Measurements from ENCODE around the gene RIOX2.
A peak's percentile ranks its signal among the peaks of the same experiment; 100 is the strongest.

The RIOX2 gene

GRCh38 chr3:97969541-97969940 lies 2.7 kb downstream of the RIOX2 start:
- in situ Hi-C loops (cut with HindIII; ENCODE audit: low sequenced_read_pairs) = no loop called here
- no peak overlapping the region for H3K4me3 ChIP-seq (ENCODE audit: low read depth, low read length)
- no peak for TF ChIP-seq CTCF (IDR thresholded peaks at IDR 0.05; ENCODE audit: low read depth, low read length, missing control alignments)
- no peak for DNase-seq (ENCODE audit: low read depth)

- in situ Hi-C loops (cut with HindIII; ENCODE audit: low sequenced_read_pairs) = no loop called here
- DNase-seq (ENCODE audit: low read depth) = no peak
- no peak overlapping the region for H3K4me3 ChIP-seq (ENCODE audit: low read depth, low read length)
- TF ChIP-seq CTCF (IDR thresholded peaks at IDR 0.05; ENCODE audit: low read depth, low read length, missing control alignments) = no peak
Observed at GRCh38 chr3:97968376-97968775, 3.9 kb downstream of the RIOX2 start.

- no peak for DNase-seq (ENCODE audit: low read depth)
- in situ Hi-C loops (cut with HindIII; ENCODE audit: low sequenced_read_pairs) = no loop called here
- TF ChIP-seq CTCF (IDR thresholded peaks at IDR 0.05; ENCODE audit: low read depth, low read length, missing control alignments) = peak; percentile 8
- no peak overlapping the region for H3K4me3 ChIP-seq (ENCODE audit: low read depth, low read length)
Observed at GRCh38 chr3:97967966-97968365, 4.3 kb downstream of the RIOX2 start.

- no peak for TF ChIP-seq CTCF (IDR thresholded peaks at IDR 0.05; ENCODE audit: low read depth, low read length, missing control alignments)
- no peak for DNase-seq (ENCODE audit: low read depth)
- H3K4me3 ChIP-seq (ENCODE audit: low read depth, low read length) = no peak overlapping the region
- in situ Hi-C loops (cut with HindIII; ENCODE audit: low sequenced_read_pairs) = no loop called here
Observed at GRCh38 chr3:97960993-97961766, 11.1 kb downstream of the RIOX2 start.

DNA sequence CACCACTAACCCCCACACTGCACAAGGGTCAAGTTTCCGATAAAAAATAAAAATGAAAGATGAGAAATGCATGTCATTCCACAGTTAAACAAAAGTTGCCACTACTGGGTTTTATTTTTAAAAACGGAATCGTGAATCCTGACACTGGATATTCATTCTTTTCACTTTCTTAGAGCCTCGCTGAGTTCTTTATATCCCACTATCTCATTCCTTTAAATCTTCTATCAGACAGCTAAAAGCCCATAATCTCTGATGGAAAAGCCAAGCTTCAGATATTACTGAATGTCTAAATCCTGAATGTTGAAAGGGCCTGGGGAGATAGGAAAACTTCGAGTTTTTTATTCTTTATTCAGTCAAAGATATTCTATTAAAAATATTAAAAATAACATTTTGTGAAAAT lies 11.7 kb downstream of the RIOX2 start:
- in situ Hi-C loops (cut with HindIII; ENCODE audit: low sequenced_read_pairs) = no loop called here
- no peak for TF ChIP-seq CTCF (IDR thresholded peaks at IDR 0.05; ENCODE audit: low read depth, low read length, missing control alignments)
- DNase-seq (ENCODE audit: low read depth) = no peak
- no peak overlapping the region for H3K4me3 ChIP-seq (ENCODE audit: low read depth, low read length)

GRCh38 chr3:97959872-97960271 lies 12.4 kb downstream of the RIOX2 start:
- no peak for TF ChIP-seq CTCF (IDR thresholded peaks at IDR 0.05; ENCODE audit: low read depth, low read length, missing control alignments)
- DNase-seq (ENCODE audit: low read depth) = no peak
- H3K4me3 ChIP-seq (ENCODE audit: low read depth, low read length) = no peak overlapping the region
- in situ Hi-C loops (cut with HindIII; ENCODE audit: low sequenced_read_pairs) = no loop called here
